HFFc6 (cell line): ENCODE results near the gene CYSLTR2. TPM values are rescaled to one million over a fixed set of nuclear protein-coding genes. Genes with fewer than 3 reads are reported as not detected.
"Not testable (repeated sequence)": the region's sequence is repeated elsewhere in the genome, so short reads cannot be mapped to it uniquely, and the experiment has no call there.

ENCODE experiments used
- DNase-seq: peaks from one replicate; pipeline ENCODE4 v3.0.0-alpha.2; 2018
- H3K27ac Mint-ChIP-seq: 2 replicates; pipeline ENCODE4 v1.8.0; 2020; ENCODE audit warnings: mild to moderate bottlenecking, mixed read lengths
- H3K27me3 Mint-ChIP-seq: 2 replicates; pipeline ENCODE4 v1.8.0; 2021; ENCODE audit warnings: mild to moderate bottlenecking, moderate library complexity, mixed read lengths; ENCODE audit not compliant: insufficient read depth
- H3K36me3 Mint-ChIP-seq: 2 replicates; pipeline ENCODE4 v1.8.0; 2021; ENCODE audit warnings: low read depth, mixed read lengths
- H3K4me1 Mint-ChIP-seq: 2 replicates; pipeline ENCODE4 v1.8.0; 2020; ENCODE audit warnings: low read depth, mixed read lengths
- H3K4me3 Mint-ChIP-seq: 2 replicates; pipeline ENCODE4 v1.8.0; 2020; ENCODE audit warnings: mild to moderate bottlenecking, moderate library complexity, mixed read lengths
- H3K9me3 Mint-ChIP-seq: 2 replicates; pipeline ENCODE4 v1.8.0; 2020; ENCODE audit warnings: mild to moderate bottlenecking, mixed read lengths
- CTCF ChIP-seq: fragments of 200-600 bp; sonication (generic); IDR thresholded peaks from 2 replicates; pipeline ENCODE4 v1.5.0; 2021; ENCODE audit warnings: antibody characterized with exemption, mild to moderate bottlenecking
- total RNA-seq, 6 experiments: library from RNA; stranded (reverse); fragmentation: NEBNext Ultra II Directional; extraction: Animal tissue kit (Norgen Biotek cat#: 25700); gene quantifications; 2 replicates in 1 of 6; 3 replicates in 5 of 6; pipeline ENCODE4 v1.2.3, GENCODE V29; 2021

Gene CYSLTR2
- total RNA-seq, 6 experiments from 2014 or later, result not detected

GRCh38 chr13:48661107-48661506 lies 7.4 kb downstream of the CYSLTR2 start:
- no peak overlapping the region for H3K4me3 Mint-ChIP-seq
- no peaks in the 10 kb centered on the region for H3K4me1 Mint-ChIP-seq
- H3K27me3 Mint-ChIP-seq, result peaks cover 18% of the 10 kb centered on the region
- H3K27ac Mint-ChIP-seq, result no peak overlapping the region
- H3K36me3 Mint-ChIP-seq, result no peaks in the 10 kb centered on the region
- no peaks in the 10 kb centered on the region for H3K9me3 Mint-ChIP-seq
- no peak for TF ChIP-seq CTCF
- no peak for DNase-seq

GRCh38 chr13:48662226-48662625 lies 8.5 kb downstream of the CYSLTR2 start:
- no peak for DNase-seq
- TF ChIP-seq CTCF, result no peak
- H3K27me3 Mint-ChIP-seq, result peaks cover 18% of the 10 kb centered on the region
- no peak overlapping the region for H3K4me3 Mint-ChIP-seq
- no peaks in the 10 kb centered on the region for H3K36me3 Mint-ChIP-seq
- no peaks in the 10 kb centered on the region for H3K4me1 Mint-ChIP-seq
- H3K9me3 Mint-ChIP-seq, result no peaks in the 10 kb centered on the region; the same call in 1 of the 2 replicates
- H3K27ac Mint-ChIP-seq, result no peak overlapping the region

- Mint-ChIP-seq H3K27me3 (peaks cover 4% of the 10 kb centered on the region), H3K4me1 (no peaks in the 10 kb centered on the region), H3K36me3 (no peaks in the 10 kb centered on the region), H3K4me3 (no peak overlapping the region), H3K27ac (no peak overlapping the region), H3K9me3 (peaks cover 14% of the 10 kb centered on the region)
- DNase-seq, result no peak
- no peak for TF ChIP-seq CTCF
These were observed 13.4 kb downstream of the CYSLTR2 start for GRCh38 chr13:48667136-48667535.

- DNase-seq, H3K4me1 Mint-ChIP-seq, H3K4me3 Mint-ChIP-seq, H3K27me3 Mint-ChIP-seq, H3K27ac Mint-ChIP-seq, H3K36me3 Mint-ChIP-seq: not testable (repeated sequence)
- H3K9me3 Mint-ChIP-seq, result peaks cover 16% of the 10 kb centered on the region
These were observed 17.7 kb downstream of the CYSLTR2 start for GRCh38 chr13:48671421-48671820.

- no peaks in the 10 kb centered on the region for H3K36me3 Mint-ChIP-seq
- peaks cover 16% of the 10 kb centered on the region for H3K9me3 Mint-ChIP-seq
- TF ChIP-seq CTCF, result no peak
- no peak overlapping the region for H3K27ac Mint-ChIP-seq
- H3K27me3 Mint-ChIP-seq, result peaks cover 7% of the 10 kb centered on the region
- no peak overlapping the region for H3K4me3 Mint-ChIP-seq
- H3K4me1 Mint-ChIP-seq, result no peaks in the 10 kb centered on the region
- no peak for DNase-seq
These were observed 21.5 kb downstream of the CYSLTR2 start for GRCh38 chr13:48675247-48675646.

- no peaks in the 10 kb centered on the region for H3K9me3 Mint-ChIP-seq
- TF ChIP-seq CTCF, result no peak
- H3K36me3 Mint-ChIP-seq, result no peaks in the 10 kb centered on the region
- no peak for DNase-seq
- H3K4me1 Mint-ChIP-seq, result no peaks in the 10 kb centered on the region
- no peak overlapping the region for H3K4me3 Mint-ChIP-seq
- peaks cover 11% of the 10 kb centered on the region for H3K27me3 Mint-ChIP-seq
- H3K27ac Mint-ChIP-seq, result no peak overlapping the region
These were observed 24.6 kb downstream of the CYSLTR2 start for GRCh38 chr13:48678316-48678715.
